H9 (cell line): ENCODE results near the gene CFAP61. TPM values are rescaled to one million over a fixed set of nuclear protein-coding genes. Genes with fewer than 3 reads are reported as not detected.

ENCODE experiments used
- DNase-seq: peaks from one replicate; pipeline ENCODE4 v3.0.0-alpha.2; 2017
- H2AFZ ChIP-seq: one replicate; pipeline ENCODE4 v1.6.1; 2013; ENCODE audit warnings: mild to moderate bottlenecking, low read length, control low read depth, moderate library complexity
- H2AK5ac ChIP-seq: 2 replicates; pipeline ENCODE4 v1.6.1; 2013; ENCODE audit warnings: low read length, control low read depth, mixed read lengths; ENCODE audit not compliant: insufficient read length
- H2BK120ac ChIP-seq: one replicate; pipeline ENCODE4 v1.6.1; 2013; ENCODE audit warnings: low read depth, mild to moderate bottlenecking, low read length, control low read depth, inconsistent platforms; ENCODE audit not compliant: poor library complexity, severe bottlenecking
- H2BK12ac ChIP-seq: 2 replicates; pipeline ENCODE4 v1.6.1; 2013; ENCODE audit warnings: low read length, control low read depth, mixed read lengths, low read depth; ENCODE audit not compliant: insufficient read length
- H2BK15ac ChIP-seq: 2 replicates; pipeline ENCODE4 v1.6.1; 2013; ENCODE audit warnings: low read depth, low read length, control low read depth
- H2BK20ac ChIP-seq: one replicate; pipeline ENCODE4 v1.6.1; 2013; ENCODE audit warnings: low read depth, mild to moderate bottlenecking, low read length, control low read depth, inconsistent platforms; ENCODE audit not compliant: poor library complexity, severe bottlenecking
- H2BK5ac ChIP-seq: 2 replicates; pipeline ENCODE4 v1.6.1; 2013; ENCODE audit warnings: low read length, control low read depth, mixed read lengths; ENCODE audit not compliant: insufficient read length
- H3K14ac ChIP-seq: 2 replicates; pipeline ENCODE4 v1.6.1; 2013; ENCODE audit warnings: low read length, control low read depth; ENCODE audit not compliant: insufficient read depth
- H3K18ac ChIP-seq: 2 replicates; pipeline ENCODE4 v1.6.1; 2013; ENCODE audit warnings: low read depth, mild to moderate bottlenecking, mixed read lengths, low read length, control low read depth; ENCODE audit not compliant: insufficient read length
- H3K23ac ChIP-seq: 2 replicates; pipeline ENCODE4 v1.6.1; 2013; ENCODE audit warnings: low read length, control low read depth, mixed read lengths, low read depth; ENCODE audit not compliant: insufficient read length
- H3K23me2 ChIP-seq: 2 replicates; pipeline ENCODE4 v1.6.1; 2013; ENCODE audit warnings: low read depth, mild to moderate bottlenecking, mixed read lengths, low read length, control low read depth; ENCODE audit not compliant: insufficient read length, poor library complexity, severe bottlenecking
- H3K27ac ChIP-seq: 2 replicates; pipeline ENCODE4 v1.5.1; 2013; ENCODE audit warnings: low read length, control low read depth, mixed read lengths, low read depth; ENCODE audit not compliant: insufficient read length
- H3K27me3 ChIP-seq: 2 replicates; pipeline ENCODE4 v1.6.1; 2013; ENCODE audit warnings: low read length, control low read depth, inconsistent platforms; ENCODE audit not compliant: insufficient read depth
- H3K4ac ChIP-seq: 2 replicates; pipeline ENCODE4 v1.6.1; 2013; ENCODE audit warnings: low read depth, mild to moderate bottlenecking, control low read depth, inconsistent platforms, low read length, moderate library complexity
- H3K4me1 ChIP-seq: 2 replicates; pipeline ENCODE4 v1.6.1; 2013; ENCODE audit warnings: low read length, control low read depth, inconsistent platforms; ENCODE audit not compliant: insufficient read depth
- H3K4me2 ChIP-seq: 2 replicates; pipeline ENCODE4 v1.6.1; 2013; ENCODE audit warnings: low read length, control low read depth, mixed read lengths; ENCODE audit not compliant: insufficient read length, insufficient read depth
- H3K56ac ChIP-seq: 2 replicates; pipeline ENCODE4 v1.6.1; 2013; ENCODE audit warnings: low read depth, mild to moderate bottlenecking, mixed read lengths, low read length, control low read depth; ENCODE audit not compliant: insufficient read length
- H3K79me1 ChIP-seq: 2 replicates; pipeline ENCODE4 v1.6.1; 2013; ENCODE audit warnings: low read depth, mild to moderate bottlenecking, moderate library complexity, low read length, control low read depth, inconsistent platforms; ENCODE audit not compliant: insufficient read depth, poor library complexity, severe bottlenecking
- H3K79me2 ChIP-seq: 2 replicates; pipeline ENCODE4 v1.6.1; 2013; ENCODE audit warnings: low read length, control low read depth, inconsistent platforms; ENCODE audit not compliant: insufficient read depth
- H3K9ac ChIP-seq: 2 replicates; pipeline ENCODE4 v1.6.1; 2013; ENCODE audit warnings: low read length, control low read depth, mixed read lengths; ENCODE audit not compliant: insufficient read length; ENCODE audit errors: extremely low read depth
- H3K9me3 ChIP-seq: one replicate; pipeline ENCODE4 v1.6.1; 2013; ENCODE audit warnings: low read depth, low read length, inconsistent platforms; ENCODE audit not compliant: control insufficient read depth
- H3T11ph ChIP-seq: one replicate; pipeline ENCODE4 v1.6.1; 2013; ENCODE audit warnings: mild to moderate bottlenecking, low read length, control low read depth, inconsistent platforms
- H4K20me1 ChIP-seq: one replicate; pipeline ENCODE4 v1.6.1; 2013; ENCODE audit not compliant: control insufficient read depth, insufficient read length, insufficient read depth
- H4K5ac ChIP-seq: 2 replicates; pipeline ENCODE4 v1.6.1; 2013; ENCODE audit warnings: low read depth, mild to moderate bottlenecking, mixed read lengths, low read length, control low read depth; ENCODE audit not compliant: insufficient read length
- H4K8ac ChIP-seq: replicated peaks from 2 replicates; pipeline ENCODE4 v1.6.1; 2013; ENCODE audit warnings: low read length, control low read depth, mixed read lengths, low read depth; ENCODE audit not compliant: insufficient read length
- H4K91ac ChIP-seq: 2 replicates; pipeline ENCODE4 v1.6.1; 2013; ENCODE audit warnings: low read depth, mild to moderate bottlenecking, moderate library complexity, mixed read lengths, low read length, control low read depth; ENCODE audit not compliant: insufficient read length
- H3K27ac Mint-ChIP-seq, 3 experiments: 2 replicates in 2 of 3; 3 replicates in 1 of 3; pipeline ENCODE4 v1.8.0; 2020 to 2021; ENCODE audit warnings: mixed read lengths in 3 of 3, mild to moderate bottlenecking in 1 of 3, moderate library complexity in 1 of 3
- H3K27me3 Mint-ChIP-seq: 2 replicates; pipeline ENCODE4 v1.8.0; 2021; ENCODE audit warnings: low read depth, mild to moderate bottlenecking, moderate library complexity, mixed read lengths
- H3K36me3 Mint-ChIP-seq, 3 experiments: 2 replicates in 2 of 3; 3 replicates in 1 of 3; pipeline ENCODE4 v1.8.0; 2020 to 2021; ENCODE audit warnings: low read depth in 3 of 3, mixed read lengths in 3 of 3; ENCODE audit not compliant: insufficient read depth in 1 of 3
- H3K4me1 Mint-ChIP-seq, 2 experiments: 2 replicates each; pipeline ENCODE4 v1.8.0; 2020; ENCODE audit warnings: mixed read lengths in 2 of 2
- H3K4me3 Mint-ChIP-seq, 2 experiments: 2 replicates in 1 of 2; 3 replicates in 1 of 2; pipeline ENCODE4 v1.8.0; 2020 to 2021; ENCODE audit warnings: mild to moderate bottlenecking in 2 of 2, mixed read lengths in 2 of 2, moderate library complexity in 1 of 2
- H3K9me3 Mint-ChIP-seq, 2 experiments: 2 replicates in 1 of 2; 3 replicates in 1 of 2; pipeline ENCODE4 v1.8.0; 2020; ENCODE audit warnings: mild to moderate bottlenecking in 2 of 2, mixed read lengths in 2 of 2, moderate library complexity in 1 of 2
- CTCF ChIP-seq: fragments of 200-600 bp; sonication (generic); conservative IDR thresholded peaks from 3 replicates; pipeline ENCODE4 v1.8.0; 2021; ENCODE audit warnings: antibody characterized with exemption, mild to moderate bottlenecking
- WGBS: extraction: QIAGEN DNeasy Blood & Tissue Kit; methylation state at CpG from one replicate; pipeline ENCODE4 v1.1.7; 2013; ENCODE audit warnings: missing lambda C conversion rate, low lambda C conversion rate, mixed read lengths; ENCODE audit not compliant: insufficient read length; ENCODE audit errors: extremely low coverage; 5-methylcytosine and 5-hydroxymethylcytosine counted together
- total RNA-seq: library from RNA; stranded (reverse); gene quantifications from 2 replicates; pipeline ENCODE4 v1.2.1, GENCODE V29; 2021

Gene CFAP61
- total RNA-seq, 1 experiment from 2014 or later = 0.44 TPM

- Histone ChIP-seq H3K27ac (no peak overlapping the region), H2BK20ac (no peak overlapping the region), H3T11ph (no peak overlapping the region), H3K9ac (no peak overlapping the region), H3K18ac (no peak overlapping the region), H2AFZ (no peak overlapping the region), H2BK15ac (no peak overlapping the region), H2AK5ac (no peak overlapping the region), H2BK5ac (no peak overlapping the region), H4K20me1 (no peaks in the 10 kb centered on the region), H4K5ac (no peak overlapping the region), H4K91ac (no peak overlapping the region), H3K79me1 (no peaks in the 10 kb centered on the region), H3K4me2 (no peak overlapping the region), H3K79me2 (no peaks in the 10 kb centered on the region), H3K4me1 (no peaks in the 10 kb centered on the region), H3K9me3 (no peaks in the 10 kb centered on the region), H3K4ac (no peak overlapping the region), H2BK12ac (no peak overlapping the region), H3K23me2 (no peaks in the 10 kb centered on the region), H2BK120ac (no peak overlapping the region), H3K14ac (no peak overlapping the region), H3K56ac (no peak overlapping the region), H3K27me3 (no peaks in the 10 kb centered on the region), H4K8ac (no peak overlapping the region), H3K23ac (no peak overlapping the region)
- H3K27me3 Mint-ChIP-seq = peaks cover 3% of the 10 kb centered on the region; the same call in 1 of the 2 replicates
- DNase-seq = no peak
- no peaks in the 10 kb centered on the region for H3K4me1 Mint-ChIP-seq
- H3K4me3 Mint-ChIP-seq = no peak overlapping the region
- H3K36me3 Mint-ChIP-seq = peaks cover 0 to 5% (median 3%) of the 10 kb centered on the region in 3 experiments; a peak in 4 of 7 replicates
- TF ChIP-seq CTCF = peak; percentile 45
- peaks cover 6 to 10% of the 10 kb centered on the region in 2 experiments; a peak in 4 of 5 replicates for H3K9me3 Mint-ChIP-seq
- WGBS = no CpG with 5 or more reads among the region's 10 CpGs
- no peak overlapping the region for H3K27ac Mint-ChIP-seq
Observed at GRCh38 chr20:20174089-20174835, 121.9 kb downstream of the CFAP61 start.
